Putamen (tissue), 1 donor: ENCODE measurements around the gene MORN4.
"Not testable (repeated sequence)": the region's sequence is repeated elsewhere in the genome, so short reads cannot be mapped to it uniquely, and the experiment has no call there.

Source experiments
- DNase-seq: peaks from one replicate; pipeline ENCODE4 v3.0.0-alpha.2; 2016; ENCODE audit warnings: low spot score

MORN4 gene

GRCh38 chr10:97640868-97641811 is 7.8 kb upstream of the MORN4 start:
- no peak for DNase-seq

DNA sequence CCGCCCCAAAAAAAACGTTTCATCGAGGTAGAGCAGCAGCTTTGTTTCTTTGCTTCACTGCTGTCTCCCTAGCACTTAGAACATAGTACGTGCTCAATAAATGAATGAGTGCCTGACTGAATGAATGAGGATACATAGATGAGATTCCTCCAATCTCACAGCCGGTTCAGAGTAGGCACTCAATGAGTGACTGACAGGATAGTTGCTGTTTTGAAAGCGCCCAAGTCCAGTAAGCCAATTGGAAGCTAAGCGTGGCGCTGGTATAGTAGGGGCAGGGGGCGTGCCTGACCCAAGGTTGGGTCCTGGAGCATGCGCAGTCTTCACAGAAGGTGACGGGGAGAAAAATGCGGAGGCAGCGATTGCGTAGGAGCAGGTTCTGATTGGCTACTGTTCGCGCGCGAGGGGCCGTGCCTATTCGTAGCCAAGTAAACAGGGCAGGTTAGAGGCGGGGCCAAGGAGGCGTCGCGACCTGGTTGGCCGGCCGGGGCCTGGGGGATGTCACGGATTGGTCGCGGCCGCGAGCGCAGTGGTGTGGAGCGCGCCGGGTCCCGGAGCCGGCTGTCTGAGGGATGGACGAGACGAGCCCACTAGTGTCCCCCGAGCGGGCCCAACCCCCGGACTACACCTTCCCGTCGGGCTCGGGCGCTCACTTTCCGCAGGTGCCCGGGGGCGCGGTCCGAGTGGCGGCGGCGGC is 7.0 kb upstream of the MORN4 start, which contains the start of gene PI4K2A:
TSS of gene PI4K2A (plus strand) at position 498 of the 694 bp plus-strand sequence. CDS start at position 570, 72 bp downstream.
- DNase-seq, result peak; percentile 98

DNA sequence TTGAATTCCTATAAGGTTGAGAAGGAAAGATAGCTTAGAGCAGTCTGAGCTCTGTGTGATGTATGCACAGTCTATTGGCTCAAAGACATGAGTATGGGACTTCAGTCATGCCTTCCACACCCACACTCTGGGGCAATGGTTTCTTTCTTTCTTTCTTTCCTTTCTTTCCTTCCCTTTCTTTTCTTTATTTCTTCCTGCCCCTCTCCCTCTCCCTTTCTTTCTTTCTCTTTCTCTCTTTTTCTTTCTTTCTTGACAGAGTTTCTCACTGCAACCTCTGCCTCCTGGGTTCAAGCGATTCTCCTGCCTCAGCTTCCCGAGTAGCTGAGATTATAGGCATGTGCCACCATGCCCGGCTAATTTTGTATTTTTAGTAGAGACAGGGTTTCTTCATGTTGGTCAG is 5.8 kb upstream of the MORN4 start:
- DNase-seq, result not testable (repeated sequence)

- DNase-seq, result no peak
These were observed 2.3 kb upstream of the MORN4 start for GRCh38 chr10:97635577-97635976.

GRCh38 chr10:97633921-97634320 is 621 bp upstream of the MORN4 start:
- DNase-seq, result no peak

DNA sequence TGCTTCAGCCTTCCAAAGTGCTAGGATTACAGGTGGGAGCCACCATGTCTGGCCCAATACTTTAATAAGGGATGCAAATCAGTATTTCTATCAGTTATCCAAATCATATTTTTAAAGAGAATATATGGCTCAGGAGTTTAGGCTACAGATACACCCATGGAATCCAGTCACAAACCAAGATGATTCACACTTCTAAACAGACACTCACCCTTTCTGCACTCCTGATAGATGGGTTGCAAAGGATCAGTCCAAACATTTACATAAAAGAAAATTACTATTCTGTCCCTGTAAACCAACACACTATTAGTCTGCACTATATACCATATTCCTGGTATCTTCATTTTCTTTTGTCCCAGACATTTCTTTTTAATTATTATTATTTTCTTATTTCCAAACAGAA is 2.2 kb downstream of the MORN4 start:
- DNase-seq, result no peak

DNA sequence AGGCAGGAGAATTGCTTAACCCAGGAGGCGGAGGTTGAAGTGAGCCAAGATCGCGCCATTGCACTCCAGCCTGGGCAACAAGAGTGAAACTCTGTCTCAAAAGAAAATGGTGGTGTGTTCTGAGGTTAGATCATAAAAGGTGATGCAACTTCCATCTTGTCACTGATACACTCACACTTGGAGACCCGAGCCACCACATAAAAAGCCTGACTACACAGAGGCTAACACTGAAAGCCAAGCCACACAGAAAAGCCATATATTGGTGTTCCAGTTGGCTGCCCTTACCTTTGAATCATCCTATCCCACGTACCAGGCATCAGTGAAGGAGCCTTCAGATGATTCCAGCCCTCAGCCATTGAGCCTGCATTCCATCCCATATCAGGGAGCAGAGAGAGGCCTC is 4.0 kb downstream of the MORN4 start:
- DNase-seq, result no peak

- no peak for DNase-seq
These were observed 5.1 kb downstream of the MORN4 start for GRCh38 chr10:97628228-97628627.

- no peak for DNase-seq
These were observed 5.6 kb downstream of the MORN4 start for GRCh38 chr10:97627731-97628130.

- no peak for DNase-seq
These were observed 10.0 kb downstream of the MORN4 start for GRCh38 chr10:97623277-97623676.

DNA sequence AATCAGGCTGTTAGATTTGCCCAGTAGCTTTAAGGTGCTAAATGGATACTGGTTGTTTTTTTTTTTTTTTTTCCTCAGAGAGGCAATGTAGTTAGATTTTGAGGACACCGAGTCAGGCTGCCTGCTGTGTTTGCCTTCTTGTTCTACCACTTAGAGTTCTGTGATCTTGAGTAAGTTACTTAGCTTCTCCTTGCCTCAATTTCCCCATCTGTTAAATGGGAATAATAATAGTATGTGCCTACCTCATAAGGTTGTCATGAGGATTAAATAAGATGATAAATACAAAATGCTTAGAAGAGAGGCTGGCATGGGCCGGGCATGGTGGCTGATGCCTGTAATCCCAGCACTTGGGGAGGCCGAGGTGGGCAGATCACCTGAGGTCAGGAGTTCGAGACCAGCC is 14.6 kb downstream of the MORN4 start:
- no peak for DNase-seq

DNA sequence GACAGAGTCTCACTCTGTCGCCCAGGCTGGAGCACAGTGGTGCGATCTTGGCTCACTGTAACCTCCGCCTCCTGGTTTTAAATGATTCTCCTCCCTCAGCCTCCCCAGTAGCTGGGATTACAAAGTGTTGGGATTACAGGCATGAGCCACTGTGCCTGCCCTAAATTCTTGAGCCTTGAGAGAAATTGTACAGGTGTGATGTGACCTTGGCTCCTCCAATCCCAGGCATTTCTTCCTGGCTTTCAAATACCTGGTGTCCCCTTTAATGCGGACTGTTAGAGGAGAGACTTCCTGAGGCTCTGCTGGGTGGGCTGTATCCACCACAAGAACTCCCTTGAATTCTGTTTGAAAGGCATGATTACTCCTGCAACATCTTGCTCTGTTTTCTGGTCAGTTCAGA is 15.0 kb downstream of the MORN4 start:
- no peak for DNase-seq

- DNase-seq, result no peak
These were observed 20.9 kb downstream of the MORN4 start for GRCh38 chr10:97612386-97612785.

DNA sequence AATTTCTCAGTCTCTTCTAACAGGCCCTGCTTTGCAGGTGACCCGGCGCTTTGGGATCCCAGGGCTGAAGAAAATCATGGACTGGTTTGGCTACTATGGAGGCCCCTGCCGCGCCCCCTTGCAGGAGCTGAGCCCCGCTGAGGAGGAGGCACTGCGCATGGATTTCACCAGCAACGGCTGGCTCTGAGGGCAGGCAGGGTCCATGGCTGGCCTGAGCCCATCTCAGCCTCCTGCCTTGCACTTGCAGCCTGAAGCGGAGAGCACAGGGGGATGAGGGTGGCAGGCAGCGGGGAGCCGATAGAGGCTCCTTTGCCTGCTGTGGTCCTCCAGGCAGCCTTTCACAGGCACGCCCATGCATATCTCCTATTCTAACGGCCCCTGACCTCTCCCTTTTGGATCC is 21.8 kb downstream of the MORN4 start:
- no peak for DNase-seq

- DNase-seq, result no peak
These were observed 24.2 kb downstream of the MORN4 start for GRCh38 chr10:97608991-97609561.

DNA sequence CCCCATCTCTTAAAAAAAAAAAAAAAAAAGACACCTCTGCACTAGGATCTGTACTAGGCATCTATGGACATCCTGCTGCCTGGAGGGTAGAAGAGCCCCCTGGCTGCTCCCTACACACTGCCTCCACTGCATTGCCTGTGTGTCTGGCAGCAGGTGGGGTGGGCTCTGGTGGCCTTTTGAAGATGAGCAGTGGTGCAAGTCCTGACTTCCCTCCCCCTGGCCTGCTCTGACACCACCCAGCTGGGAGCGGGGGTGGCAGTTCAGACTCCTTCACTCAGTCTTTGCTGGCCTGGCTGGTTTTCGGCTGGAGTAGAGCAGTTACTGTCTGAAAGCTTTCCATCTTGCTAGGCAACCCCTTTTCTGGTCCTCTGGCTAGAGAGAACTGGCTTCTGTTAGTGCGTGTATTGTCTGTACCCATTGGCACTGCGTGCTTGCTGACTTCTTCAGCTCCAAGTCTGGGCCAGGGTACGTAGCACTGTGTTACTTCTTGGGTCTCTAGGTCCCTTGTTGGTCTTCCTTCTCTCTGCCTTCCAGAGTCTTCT is 26.1 kb downstream of the MORN4 start:
- peak; percentile 39 for DNase-seq

DNA sequence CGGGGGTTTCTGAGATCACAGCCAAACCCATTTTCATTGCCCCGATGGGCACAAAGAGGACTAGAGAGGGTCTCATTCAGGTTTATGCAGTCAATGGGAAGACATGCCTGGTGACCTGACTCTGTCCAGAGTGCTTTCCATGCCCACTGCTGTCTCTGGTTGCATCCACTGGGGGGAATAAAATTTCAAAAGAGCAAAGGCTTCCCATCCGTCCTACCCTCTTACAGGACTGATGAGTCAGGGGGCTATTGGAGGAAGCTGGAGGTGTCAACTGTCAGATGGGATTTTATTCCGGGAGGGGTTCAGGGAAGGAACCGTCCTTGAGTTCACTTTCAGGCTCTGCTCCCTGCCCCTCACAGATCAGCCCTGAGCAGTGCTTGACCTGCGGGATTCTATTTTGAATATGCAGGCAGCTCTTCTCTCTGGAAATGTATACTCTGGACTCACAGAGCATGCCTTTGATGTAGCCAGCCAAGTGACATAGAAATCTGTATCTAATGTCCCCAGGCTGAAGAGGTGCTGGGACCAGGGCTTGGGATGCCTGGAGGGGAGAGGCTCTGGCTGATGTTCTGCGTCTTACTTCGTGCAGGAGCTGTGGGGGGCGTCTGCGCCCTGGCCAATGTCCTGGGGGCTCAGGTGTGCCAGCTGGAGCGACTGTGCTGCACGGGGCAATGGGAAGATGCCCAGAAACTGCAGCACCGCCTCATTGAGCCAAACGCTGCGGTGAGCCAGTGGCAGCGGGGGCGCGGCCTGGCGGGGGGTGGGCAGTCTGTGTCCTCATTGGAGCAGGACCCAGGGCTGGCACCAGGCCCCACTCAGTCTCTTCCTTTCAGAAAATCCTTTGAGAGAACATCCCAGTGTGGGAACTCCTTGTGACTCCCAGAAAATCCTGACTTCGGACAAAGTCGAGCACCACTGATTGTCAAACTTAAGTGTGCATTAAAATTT is 31.8 kb downstream of the MORN4 start:
- DNase-seq, result no peak

DNA sequence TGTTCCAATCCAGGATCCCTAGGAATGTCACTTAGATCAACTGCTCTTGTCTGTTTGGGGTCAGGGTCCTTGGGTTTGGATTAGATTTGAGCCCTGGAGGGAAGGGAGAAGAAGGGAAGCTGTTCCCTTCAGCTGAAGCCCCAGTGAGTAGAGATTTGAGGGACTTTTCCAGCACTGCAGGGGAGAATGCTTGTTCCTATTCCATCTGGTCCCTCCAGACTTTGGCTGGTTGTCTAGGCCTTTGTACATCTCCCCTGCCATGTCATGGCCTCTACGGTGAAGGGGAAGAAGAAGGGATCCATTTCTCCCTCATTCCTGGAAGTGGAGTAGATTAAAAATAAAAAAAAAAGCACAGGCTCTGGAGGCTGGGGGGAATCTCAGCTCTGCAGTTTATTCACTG is 32.7 kb downstream of the MORN4 start:
- DNase-seq, result no peak

GRCh38 chr10:97599272-97599619 is 34.1 kb downstream of the MORN4 start:
- no peak for DNase-seq

- no peak for DNase-seq
These were observed 34.7 kb downstream of the MORN4 start for GRCh38 chr10:97598407-97599271.

DNA sequence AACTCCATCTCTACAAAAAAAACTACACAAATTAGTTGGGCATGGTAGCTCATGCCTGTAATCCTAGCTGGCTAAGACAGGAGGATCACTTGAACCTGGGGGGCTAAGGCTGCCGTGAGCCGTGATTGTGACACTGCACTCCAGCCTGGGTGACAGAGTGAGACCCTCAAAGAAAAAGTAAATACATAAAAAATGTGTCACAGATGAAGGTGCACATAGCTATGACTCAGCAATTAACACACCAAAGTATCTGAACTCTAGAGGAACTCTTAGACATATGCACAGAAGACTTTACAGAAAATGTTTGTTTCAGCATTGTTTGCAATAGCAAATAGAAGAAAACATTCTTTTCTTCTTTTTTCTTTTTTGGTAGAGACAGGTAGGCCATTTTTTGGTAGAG is 35.5 kb downstream of the MORN4 start:
- DNase-seq, result no peak
